Measurements from ENCODE around the gene OR51D1.

Gene OR51D1

GRCh38 chr11:4665424-4665823 is 28.1 kb downstream of the OR51D1 start:
- no peak overlapping the region for H2BK12ac ChIP-seq (ENCODE audit: low read length)
- H2BK120ac ChIP-seq (ENCODE audit: low read depth, low read length) = no peak overlapping the region
- no peak overlapping the region for H3K4me2 ChIP-seq (ENCODE audit: insufficient read depth, low read length, poor library complexity, severe bottlenecking)

GRCh38 chr11:4671741-4672140 is 34.5 kb downstream of the OR51D1 start:
- no peak overlapping the region for H2BK120ac ChIP-seq (ENCODE audit: low read depth, low read length)
- no peaks in the 10 kb centered on the region for H3K79me1 ChIP-seq (ENCODE audit: low read depth, low read length)
- no peak overlapping the region for H3K4ac ChIP-seq (ENCODE audit: low read length)
- WGBS, 2 donors (ENCODE audit: extremely low coverage in 2 of 2, insufficient read length in 2 of 2, insufficient replicate concordance in 1 of 2) = no CpG with 5 or more reads among the region's 2 CpGs
- H3K4me1 ChIP-seq (ENCODE audit: control insufficient read depth in 2 of 2, insufficient read depth in 1 of 2, low read depth in 1 of 2, low read length in 2 of 2) = no peaks in the 10 kb centered on the region
- H4K91ac ChIP-seq (ENCODE audit: low read depth, low read length, poor library complexity) = no peak overlapping the region
- H2BK15ac ChIP-seq (ENCODE audit: low read length) = no peak overlapping the region
- no peak overlapping the region for H3K14ac ChIP-seq (ENCODE audit: low read length)
- H3K36me3 ChIP-seq (replicated peaks in 1 of 2; ENCODE audit: control insufficient read depth in 2 of 2, insufficient read depth in 2 of 2, low read length in 2 of 2) = no peaks in the 10 kb centered on the region
- no peak overlapping the region for H3K9ac ChIP-seq (ENCODE audit: low read depth, low read length, poor library complexity)
- no peaks in the 10 kb centered on the region for H3K27me3 ChIP-seq (ENCODE audit: control insufficient read depth in 3 of 3, insufficient read depth in 3 of 3, low read depth in 1 of 3, low read length in 3 of 3)
- DNase-seq (ENCODE audit: low spot score) = no peak
- H3K27ac ChIP-seq (replicated peaks; ENCODE audit: low read length) = no peak overlapping the region
- H2AK5ac ChIP-seq (ENCODE audit: low read depth, low read length) = no peak overlapping the region
- H3K18ac ChIP-seq (ENCODE audit: low read length) = no peak overlapping the region
- H2BK5ac ChIP-seq (ENCODE audit: low read length) = no peak overlapping the region
- H2BK12ac ChIP-seq (ENCODE audit: low read length) = no peak overlapping the region
- no peak overlapping the region for H2AFZ ChIP-seq (ENCODE audit: low read length)
- H3K23ac ChIP-seq (ENCODE audit: low read depth, low read length, poor library complexity) = no peak overlapping the region
- H3K4me3 ChIP-seq (ENCODE audit: low read length in 2 of 2) = no peak overlapping the region
- no peak overlapping the region for H4K8ac ChIP-seq (ENCODE audit: low read depth, low read length)
- H3K4me2 ChIP-seq (ENCODE audit: insufficient read depth, low read length, poor library complexity, severe bottlenecking) = no peak overlapping the region
- no peaks in the 10 kb centered on the region for H3K9me3 ChIP-seq (replicated peaks in 1 of 2; ENCODE audit: control insufficient read depth in 2 of 2, insufficient read depth in 1 of 2, low read depth in 1 of 2, low read length in 2 of 2)

More at GRCh38 chr11:4665424-4665823, 28.1 kb downstream of the OR51D1 start:
- H3K4ac ChIP-seq (ENCODE audit: low read length) = no peak overlapping the region
- WGBS, 2 donors (ENCODE audit: extremely low coverage in 2 of 2, insufficient read length in 2 of 2, insufficient replicate concordance in 1 of 2) = no CpG with 5 or more reads among the region's 2 CpGs
- no peak overlapping the region for H3K23ac ChIP-seq (ENCODE audit: low read depth, low read length, poor library complexity)
- no peak overlapping the region for H3K27ac ChIP-seq (replicated peaks; ENCODE audit: low read length)
- no peaks in the 10 kb centered on the region for H3K4me1 ChIP-seq (ENCODE audit: control insufficient read depth in 2 of 2, insufficient read depth in 1 of 2, low read depth in 1 of 2, low read length in 2 of 2)
- no peaks in the 10 kb centered on the region for H3K79me1 ChIP-seq (ENCODE audit: low read depth, low read length)
- H3K18ac ChIP-seq (ENCODE audit: low read length) = no peak overlapping the region
- no peak overlapping the region for H3K14ac ChIP-seq (ENCODE audit: low read length)
- no peaks in the 10 kb centered on the region for H3K9me3 ChIP-seq (replicated peaks in 1 of 2; ENCODE audit: control insufficient read depth in 2 of 2, insufficient read depth in 1 of 2, low read depth in 1 of 2, low read length in 2 of 2)
- H4K91ac ChIP-seq (ENCODE audit: low read depth, low read length, poor library complexity) = no peak overlapping the region
- no peak overlapping the region for H3K9ac ChIP-seq (ENCODE audit: low read depth, low read length, poor library complexity)
- H3K4me3 ChIP-seq (ENCODE audit: low read length in 2 of 2) = no peak overlapping the region
- H3K36me3 ChIP-seq (replicated peaks in 1 of 2; ENCODE audit: control insufficient read depth in 2 of 2, insufficient read depth in 2 of 2, low read length in 2 of 2) = no peaks in the 10 kb centered on the region
- H4K8ac ChIP-seq (ENCODE audit: low read depth, low read length) = no peak overlapping the region
- no peak overlapping the region for H2BK5ac ChIP-seq (ENCODE audit: low read length)
- H2BK15ac ChIP-seq (ENCODE audit: low read length) = no peak overlapping the region
- no peak overlapping the region for H2AFZ ChIP-seq (ENCODE audit: low read length)
- no peak overlapping the region for H2AK5ac ChIP-seq (ENCODE audit: low read depth, low read length)
- no peak for DNase-seq (ENCODE audit: low spot score)
- H3K27me3 ChIP-seq (ENCODE audit: control insufficient read depth in 3 of 3, insufficient read depth in 3 of 3, low read depth in 1 of 3, low read length in 3 of 3) = no peaks in the 10 kb centered on the region

GRCh38 chr11:4672470-4672869 is 35.2 kb downstream of the OR51D1 start:
- no peak overlapping the region for H3K23ac ChIP-seq (ENCODE audit: low read depth, low read length, poor library complexity)
- H3K14ac ChIP-seq (ENCODE audit: low read length) = no peak overlapping the region
- H3K27me3 ChIP-seq (ENCODE audit: control insufficient read depth in 3 of 3, insufficient read depth in 3 of 3, low read depth in 1 of 3, low read length in 3 of 3) = no peaks in the 10 kb centered on the region
- no peak overlapping the region for H2AK5ac ChIP-seq (ENCODE audit: low read depth, low read length)
- H2BK120ac ChIP-seq (ENCODE audit: low read depth, low read length) = no peak overlapping the region
- no peaks in the 10 kb centered on the region for H3K36me3 ChIP-seq (replicated peaks in 1 of 2; ENCODE audit: control insufficient read depth in 2 of 2, insufficient read depth in 2 of 2, low read length in 2 of 2)
- no peak overlapping the region for H3K27ac ChIP-seq (replicated peaks; ENCODE audit: low read length)
- no peak overlapping the region for H3K4ac ChIP-seq (ENCODE audit: low read length)
- H3K9ac ChIP-seq (ENCODE audit: low read depth, low read length, poor library complexity) = no peak overlapping the region
- H3K18ac ChIP-seq (ENCODE audit: low read length) = no peak overlapping the region
- H4K91ac ChIP-seq (ENCODE audit: low read depth, low read length, poor library complexity) = no peak overlapping the region
- no peak overlapping the region for H2BK15ac ChIP-seq (ENCODE audit: low read length)
- H3K4me2 ChIP-seq (ENCODE audit: insufficient read depth, low read length, poor library complexity, severe bottlenecking) = no peak overlapping the region
- no peak overlapping the region for H3K4me3 ChIP-seq (ENCODE audit: low read length in 2 of 2)
- H3K9me3 ChIP-seq (replicated peaks in 1 of 2; ENCODE audit: control insufficient read depth in 2 of 2, insufficient read depth in 1 of 2, low read depth in 1 of 2, low read length in 2 of 2) = no peaks in the 10 kb centered on the region
- H2BK12ac ChIP-seq (ENCODE audit: low read length) = no peak overlapping the region
- H2AFZ ChIP-seq (ENCODE audit: low read length) = no peak overlapping the region
- H3K4me1 ChIP-seq (ENCODE audit: control insufficient read depth in 2 of 2, insufficient read depth in 1 of 2, low read depth in 1 of 2, low read length in 2 of 2) = no peaks in the 10 kb centered on the region
- H3K79me1 ChIP-seq (ENCODE audit: low read depth, low read length) = no peaks in the 10 kb centered on the region
- DNase-seq (ENCODE audit: low spot score) = no peak
- 100% methylated on average over 1 of the region's 3 CpGs; no CpG with 5 or more reads in 1 of the 2 donors for WGBS, 2 donors (ENCODE audit: extremely low coverage in 2 of 2, insufficient read length in 2 of 2, insufficient replicate concordance in 1 of 2)
- no peak overlapping the region for H4K8ac ChIP-seq (ENCODE audit: low read depth, low read length)
- no peak overlapping the region for H2BK5ac ChIP-seq (ENCODE audit: low read length)

GRCh38 chr11:4673781-4674180 is 36.5 kb downstream of the OR51D1 start:
- H2BK12ac ChIP-seq (ENCODE audit: low read length) = no peak overlapping the region
- no peak overlapping the region for H2BK5ac ChIP-seq (ENCODE audit: low read length)
- H3K4me1 ChIP-seq (ENCODE audit: control insufficient read depth in 2 of 2, insufficient read depth in 1 of 2, low read depth in 1 of 2, low read length in 2 of 2) = no peaks in the 10 kb centered on the region
- H3K4me2 ChIP-seq (ENCODE audit: insufficient read depth, low read length, poor library complexity, severe bottlenecking) = no peak overlapping the region
- no peaks in the 10 kb centered on the region for H3K27me3 ChIP-seq (ENCODE audit: control insufficient read depth in 3 of 3, insufficient read depth in 3 of 3, low read depth in 1 of 3, low read length in 3 of 3)
- no peak for DNase-seq (ENCODE audit: low spot score)
- no peak overlapping the region for H3K27ac ChIP-seq (replicated peaks; ENCODE audit: low read length)
- no peak overlapping the region for H4K8ac ChIP-seq (ENCODE audit: low read depth, low read length)
- H3K9me3 ChIP-seq (replicated peaks in 1 of 2; ENCODE audit: control insufficient read depth in 2 of 2, insufficient read depth in 1 of 2, low read depth in 1 of 2, low read length in 2 of 2) = no peaks in the 10 kb centered on the region
- H2AFZ ChIP-seq (ENCODE audit: low read length) = no peak overlapping the region
- no peak overlapping the region for H3K18ac ChIP-seq (ENCODE audit: low read length)
- no peak overlapping the region for H2AK5ac ChIP-seq (ENCODE audit: low read depth, low read length)
- H3K4me3 ChIP-seq (ENCODE audit: low read length in 2 of 2) = no peak overlapping the region
- no peak overlapping the region for H3K9ac ChIP-seq (ENCODE audit: low read depth, low read length, poor library complexity)
- no peak overlapping the region for H3K23ac ChIP-seq (ENCODE audit: low read depth, low read length, poor library complexity)
- no peaks in the 10 kb centered on the region for H3K79me1 ChIP-seq (ENCODE audit: low read depth, low read length)
- H2BK120ac ChIP-seq (ENCODE audit: low read depth, low read length) = no peak overlapping the region
- no peak overlapping the region for H3K14ac ChIP-seq (ENCODE audit: low read length)
- WGBS, 2 donors (ENCODE audit: extremely low coverage in 2 of 2, insufficient read length in 2 of 2, insufficient replicate concordance in 1 of 2) = no CpG with 5 or more reads among the region's 2 CpGs
- no peak overlapping the region for H4K91ac ChIP-seq (ENCODE audit: low read depth, low read length, poor library complexity)
- no peak overlapping the region for H3K4ac ChIP-seq (ENCODE audit: low read length)
- no peaks in the 10 kb centered on the region for H3K36me3 ChIP-seq (replicated peaks in 1 of 2; ENCODE audit: control insufficient read depth in 2 of 2, insufficient read depth in 2 of 2, low read length in 2 of 2)
- H2BK15ac ChIP-seq (ENCODE audit: low read length) = no peak overlapping the region

All from neuronal stem cell (in vitro differentiated cells).